NCI-H510A (cell line): ENCODE measurements around the gene MTNR1A.
"Not testable (repeated sequence)": the region's sequence is repeated elsewhere in the genome, so short reads cannot be mapped to it uniquely, and the experiment has no call there.

Source experiments
- DNase-seq: peaks from one replicate; lab custom pipeline; 2025; lab: John Stamatoyannopoulos, UW

The MTNR1A gene

DNA sequence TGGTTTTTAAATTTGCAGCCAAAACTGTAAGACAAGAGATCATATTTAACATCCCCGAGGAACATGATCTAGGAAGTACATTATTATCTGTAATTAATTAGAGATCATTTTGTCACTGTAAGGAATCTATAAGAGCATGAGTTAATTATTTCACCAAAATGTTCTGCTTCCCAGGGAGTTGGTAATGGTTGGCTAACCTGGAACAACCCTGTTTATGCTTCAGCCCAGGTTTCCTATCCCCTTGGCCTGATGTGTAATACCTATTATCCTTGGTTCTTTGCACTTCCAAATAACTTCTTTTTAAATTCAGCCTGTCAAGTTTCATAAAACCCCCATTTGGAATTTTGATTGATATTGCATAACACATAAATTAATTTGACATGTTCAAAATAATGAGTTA lies 6.4 kb upstream of the MTNR1A start:
- DNase-seq: no peak

DNA sequence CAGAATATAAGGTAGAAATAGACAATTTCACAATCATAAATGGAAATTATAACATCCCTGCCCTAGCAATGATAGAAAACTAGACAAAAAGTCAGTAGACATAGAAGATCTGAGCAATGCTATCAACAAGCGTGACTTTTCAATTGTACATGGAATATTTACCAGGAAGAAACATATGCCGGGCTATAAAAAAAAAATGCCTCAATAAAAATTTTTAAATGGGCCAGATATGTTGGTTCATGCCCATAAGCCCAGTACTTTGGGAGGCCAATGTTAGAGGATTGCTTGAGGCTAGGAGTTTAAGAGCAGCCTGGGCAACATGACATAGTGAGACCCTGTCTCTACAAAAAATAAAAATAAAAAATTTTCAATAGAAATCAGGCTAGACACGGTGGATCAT lies 5.3 kb upstream of the MTNR1A start:
- DNase-seq: no peak

GRCh38 chr4:186557486-186557885 lies 2.1 kb upstream of the MTNR1A start:
- DNase-seq: no peak

DNA sequence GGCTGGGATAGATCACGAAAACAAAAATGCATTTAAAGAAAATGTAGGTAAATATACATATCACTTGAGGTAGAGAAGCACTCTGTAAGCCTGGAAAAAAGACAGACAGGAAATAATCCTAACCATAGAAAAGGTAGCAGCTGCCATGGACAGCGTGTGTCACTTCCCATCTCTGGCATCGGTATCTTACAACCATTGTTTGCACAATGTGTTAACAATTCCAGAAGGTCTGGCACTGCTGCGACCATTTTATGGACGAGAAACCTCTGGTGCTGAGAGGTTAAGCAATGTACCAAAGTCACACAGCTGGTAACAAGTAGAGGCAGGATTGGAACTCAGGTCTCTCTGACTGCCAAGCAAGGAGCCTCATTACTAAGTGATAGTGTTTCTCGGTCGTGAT lies 1.7 kb upstream of the MTNR1A start:
- DNase-seq: peak; percentile 17

GRCh38 chr4:186554539-186554913 lies 841 bp downstream of the MTNR1A start:
- DNase-seq: peak; percentile 54

GRCh38 chr4:186553717-186554116 lies 1.6 kb downstream of the MTNR1A start:
- DNase-seq: no peak

DNA sequence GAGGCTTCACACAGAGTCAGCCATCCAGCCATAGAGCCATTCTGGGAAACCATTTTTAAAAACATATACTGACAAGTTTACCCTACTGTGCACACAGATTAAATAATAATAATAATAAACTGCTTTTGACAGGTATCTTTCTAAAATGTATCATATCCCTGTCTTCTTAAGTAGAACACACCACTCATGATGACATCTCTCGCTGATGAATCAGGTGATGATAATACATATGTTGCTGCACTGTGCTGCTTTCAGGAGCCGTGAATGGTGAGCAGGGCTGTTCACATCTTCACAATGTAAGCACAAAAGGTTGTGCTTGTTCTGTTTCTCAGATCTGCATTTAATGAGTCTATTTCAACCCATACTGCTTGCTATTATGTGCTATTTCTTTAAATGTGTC lies 3.5 kb downstream of the MTNR1A start:
- no peak for DNase-seq

- no peak for DNase-seq
Measured at GRCh38 chr4:186545436-186545835, 9.9 kb downstream of the MTNR1A start.

DNA sequence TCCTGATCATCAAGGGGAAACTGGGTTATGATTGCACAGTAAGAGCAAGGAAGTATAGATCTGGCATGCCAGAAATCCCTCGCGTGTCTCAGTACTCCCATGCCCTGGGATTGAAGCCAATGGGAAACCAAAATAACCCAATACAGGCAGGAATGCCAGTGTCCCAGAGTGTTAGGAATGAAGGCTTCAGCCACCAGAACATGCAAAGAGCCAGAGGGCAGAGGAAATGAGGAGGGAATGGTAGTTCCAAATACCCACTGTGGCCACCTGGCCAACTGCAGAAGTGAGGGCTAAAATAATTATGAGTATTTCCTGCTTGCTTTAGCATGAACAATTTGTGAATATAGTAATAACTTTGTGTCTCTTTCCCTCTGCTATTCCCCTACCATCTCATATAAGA lies 12.2 kb downstream of the MTNR1A start:
- DNase-seq: no peak

DNA sequence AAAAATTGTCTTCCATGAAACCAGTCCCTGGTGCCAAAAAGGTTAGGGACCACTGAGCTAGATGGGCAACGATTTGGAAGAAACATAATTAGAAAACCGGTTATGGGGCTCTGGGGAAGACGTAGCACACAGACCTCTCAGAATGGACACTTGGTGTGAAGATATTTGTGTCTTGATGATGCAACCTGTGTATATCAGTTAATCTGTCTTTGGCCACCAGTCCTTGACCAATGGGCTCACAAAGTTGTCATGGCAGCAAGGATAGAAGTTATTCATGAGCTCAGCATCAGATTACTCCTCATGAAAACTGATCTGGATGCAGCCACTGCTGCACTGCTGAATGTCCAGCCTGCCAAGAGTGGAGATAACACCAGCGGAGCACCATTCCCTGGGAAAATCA lies 13.6 kb downstream of the MTNR1A start:
- no peak for DNase-seq

DNA sequence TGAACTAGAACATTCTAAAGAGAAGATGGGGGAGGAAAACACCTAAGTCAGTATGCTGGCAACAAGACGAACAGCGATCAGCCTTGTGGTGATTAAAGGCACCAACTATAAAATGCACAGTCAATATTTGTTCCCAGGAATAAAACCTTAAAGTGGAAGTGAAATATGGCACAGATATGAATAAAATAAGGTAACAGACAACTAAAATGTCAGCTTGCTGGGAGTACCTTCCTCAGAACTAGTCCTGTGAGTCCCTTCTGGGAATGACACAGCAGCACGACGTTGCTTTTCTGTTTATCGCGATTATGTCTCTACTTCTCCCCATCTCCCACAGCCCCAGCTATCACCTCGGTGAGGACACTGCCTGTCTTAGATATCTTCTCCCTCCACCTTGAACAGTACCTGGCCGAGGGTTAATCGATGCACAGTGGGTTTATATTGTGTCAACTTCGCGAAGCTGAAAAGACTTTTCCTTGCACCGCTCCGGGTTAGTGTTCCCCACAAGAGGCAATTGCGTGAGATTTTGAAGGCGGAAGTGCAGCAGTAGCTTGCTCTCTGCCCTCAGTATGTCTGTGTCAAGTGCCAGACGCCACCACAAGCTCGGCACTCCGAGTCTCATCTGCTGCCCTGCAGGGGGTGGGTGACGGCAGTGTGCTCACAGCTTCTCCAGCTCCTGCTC lies 17.4 kb downstream of the MTNR1A start:
- peak; percentile 45 for DNase-seq

DNA sequence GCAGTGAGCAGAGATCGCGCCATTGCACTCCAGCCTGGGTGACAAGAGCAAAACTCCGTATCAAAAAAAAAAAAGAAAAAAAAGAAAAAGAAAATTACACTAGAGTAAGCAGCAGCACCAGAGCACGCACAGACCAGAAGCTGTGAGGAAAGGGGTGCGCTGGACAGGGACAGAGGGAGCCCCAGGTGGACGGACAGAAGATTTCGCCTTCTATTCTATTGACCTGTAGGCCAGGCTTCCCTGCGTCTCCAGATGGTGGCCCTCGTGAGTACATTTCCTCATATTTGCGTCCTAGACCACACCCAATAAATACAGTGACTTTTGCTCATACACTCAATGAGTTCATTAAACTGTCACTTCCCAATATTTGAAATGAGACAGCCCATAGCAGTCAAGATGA lies 19.1 kb downstream of the MTNR1A start:
- no peak for DNase-seq

DNA sequence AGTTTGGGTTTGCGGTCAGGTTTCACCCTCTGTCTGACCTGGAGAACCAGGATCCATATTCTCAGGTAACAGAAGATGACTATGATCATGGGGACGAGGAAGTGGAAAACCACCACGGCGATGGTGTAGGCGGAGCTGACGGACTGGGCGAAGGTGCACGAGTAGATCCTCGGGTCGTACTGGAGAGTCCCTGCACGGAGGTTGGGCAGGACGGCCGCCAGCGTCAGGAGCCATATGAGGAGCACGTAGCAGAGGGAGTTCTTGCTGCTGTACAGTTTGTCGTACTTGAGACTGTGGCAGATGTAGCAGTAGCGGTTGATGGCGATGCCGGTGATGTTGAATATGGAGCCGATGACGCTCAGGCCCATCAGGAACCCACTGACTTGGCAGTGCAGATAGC lies 21.3 kb downstream of the MTNR1A start:
- no peak for DNase-seq

GRCh38 chr4:186523927-186524326 lies 31.4 kb downstream of the MTNR1A start:
- not testable (repeated sequence) for DNase-seq

- no peak for DNase-seq
Measured at GRCh38 chr4:186516287-186516686, 39.1 kb downstream of the MTNR1A start.

DNA sequence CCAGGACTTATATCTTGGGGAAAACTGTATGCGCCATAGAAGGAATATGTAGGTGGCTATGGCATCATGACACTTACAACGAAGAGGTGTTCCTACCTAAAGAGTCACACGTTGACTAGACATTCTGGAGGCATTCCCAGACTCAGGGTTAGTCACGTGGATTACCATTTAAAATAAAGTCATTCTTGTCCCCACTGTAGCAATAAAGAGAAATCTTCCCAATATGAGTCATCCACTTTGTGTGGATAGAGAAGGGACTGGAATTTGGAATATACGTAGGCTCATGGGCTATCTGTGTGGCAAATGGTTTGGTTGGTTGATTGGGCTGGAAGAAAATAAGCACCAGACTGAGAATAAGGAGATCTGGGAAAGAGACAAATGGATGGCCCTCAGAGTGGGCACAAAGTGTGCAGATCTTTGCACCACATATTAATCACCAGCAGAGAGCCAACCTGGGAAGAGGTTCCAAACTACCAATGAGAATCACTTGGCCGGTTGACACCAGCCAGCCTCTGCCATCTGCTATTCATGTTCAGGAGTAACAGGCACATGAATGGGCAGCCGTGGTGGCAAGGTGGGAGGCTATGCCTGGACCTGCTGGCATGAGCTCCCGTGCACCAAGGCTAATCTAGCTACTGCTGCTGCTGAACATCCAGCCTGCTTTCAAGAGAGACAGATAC lies 41.0 kb downstream of the MTNR1A start:
- DNase-seq: no peak

- not testable (repeated sequence) for DNase-seq
Measured at GRCh38 chr4:186504771-186505170, 50.6 kb downstream of the MTNR1A start.

DNA sequence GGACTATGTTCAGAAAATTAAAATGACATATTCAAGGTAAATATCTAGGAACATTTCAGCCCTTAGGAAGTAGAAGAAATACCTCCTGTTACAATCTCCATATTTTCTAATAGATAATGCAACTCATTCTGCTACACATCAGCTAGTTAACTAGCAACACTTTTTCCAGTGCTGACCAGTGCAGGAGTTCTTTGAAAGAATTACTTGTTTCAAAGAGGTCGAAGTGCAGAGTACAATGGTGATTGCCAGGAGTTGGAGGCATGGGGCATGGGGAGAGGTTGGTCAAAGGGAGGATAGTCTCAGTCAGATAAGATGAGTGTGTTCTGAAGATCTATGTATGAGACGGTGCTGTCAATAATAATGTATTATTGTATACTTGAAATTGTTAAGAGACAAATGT lies 53.1 kb downstream of the MTNR1A start:
- no peak for DNase-seq

DNA sequence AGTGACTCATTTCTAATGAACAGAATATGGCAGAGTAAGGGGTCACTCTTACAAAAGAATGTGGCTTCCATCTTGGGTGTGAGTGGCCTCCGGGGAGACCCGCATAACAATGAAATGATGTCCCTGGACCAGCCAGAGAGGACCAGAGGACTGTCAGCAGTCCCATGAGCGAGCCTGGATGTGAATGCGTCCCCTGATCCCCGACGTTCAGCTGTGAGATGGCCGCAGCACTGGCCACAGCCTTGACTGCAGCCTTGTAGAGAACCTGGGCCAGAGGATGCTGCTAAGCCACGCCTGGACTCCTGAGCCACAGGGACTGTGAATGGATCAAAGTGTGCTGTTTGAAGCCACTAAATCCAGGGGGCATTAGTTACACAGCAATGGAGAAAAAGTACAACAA lies 53.8 kb downstream of the MTNR1A start:
- DNase-seq: no peak

- peak; percentile 78 for DNase-seq
Measured at GRCh38 chr4:186500721-186501304, 54.6 kb downstream of the MTNR1A start.

DNA sequence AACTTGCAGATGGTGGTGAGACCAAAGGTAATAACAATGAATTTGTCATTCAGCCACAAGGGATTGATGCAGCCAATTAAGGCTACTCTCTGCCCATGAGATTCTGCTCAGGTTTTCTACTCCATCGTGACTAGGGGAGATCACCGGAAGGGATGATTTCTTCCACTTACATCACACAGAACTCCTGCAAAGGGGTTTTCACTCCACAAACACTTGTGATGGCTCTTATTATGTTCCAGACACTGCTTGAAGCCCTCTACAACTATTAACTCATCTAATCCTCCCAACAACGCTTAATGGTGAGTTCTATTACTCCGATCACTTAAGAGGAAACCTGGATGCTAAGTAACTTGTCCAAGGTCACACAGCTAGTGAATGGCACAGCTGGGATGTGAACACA lies 55.9 kb downstream of the MTNR1A start:
- no peak for DNase-seq

DNA sequence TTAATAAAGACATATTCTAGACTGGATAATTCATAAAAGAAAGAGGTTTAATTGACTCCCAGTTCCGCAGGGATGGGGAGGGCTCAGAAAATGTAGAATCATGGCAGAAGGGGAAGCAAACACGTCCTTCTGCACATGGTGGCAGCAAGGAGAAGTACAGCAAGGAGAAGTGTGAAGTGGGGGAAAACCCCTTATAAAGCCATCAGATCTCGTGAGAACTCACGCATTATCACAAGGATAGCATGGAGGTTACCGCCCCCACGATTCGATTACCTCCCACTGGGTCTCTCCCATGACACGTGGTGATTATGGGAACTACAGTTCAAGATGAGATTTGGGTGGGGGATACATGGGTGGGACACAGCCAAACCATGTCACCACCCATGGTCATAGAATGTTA lies 58.3 kb downstream of the MTNR1A start:
- no peak for DNase-seq

GRCh38 chr4:186494496-186494895 lies 60.9 kb downstream of the MTNR1A start:
- DNase-seq: no peak

DNA sequence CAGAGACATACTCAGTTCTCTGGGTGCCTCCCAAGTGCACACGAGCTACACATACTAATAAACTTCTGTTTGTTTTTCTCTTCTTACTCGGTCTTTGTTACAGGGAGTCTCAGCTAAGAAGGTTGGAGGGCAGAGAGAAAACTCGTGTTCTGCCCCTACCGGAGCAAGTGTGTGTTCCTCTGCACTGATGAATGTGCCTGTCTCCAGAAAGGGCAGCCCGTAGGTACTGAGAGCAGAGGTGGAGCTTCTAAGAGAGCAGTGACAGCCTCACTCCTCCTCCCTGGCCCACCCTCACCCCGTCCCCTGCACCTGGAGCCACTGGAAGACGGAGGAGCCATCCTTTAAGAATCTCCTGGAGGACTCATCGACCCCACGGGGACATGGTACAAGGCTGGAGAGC lies 67.6 kb downstream of the MTNR1A start:
- DNase-seq: no peak
